ENCODE data around the gene AARS1.
"Not testable (repeated sequence)": the region's sequence is repeated elsewhere in the genome, so short reads cannot be mapped to it uniquely, and the experiment has no call there.

The AARS1 gene

GRCh38 chr16:70223216-70223615 lies 66.1 kb downstream of the AARS1 start:
- DNase-seq: not testable (repeated sequence)

- DNase-seq: not testable (repeated sequence)
Observed at GRCh38 chr16:70222574-70222973, 66.7 kb downstream of the AARS1 start.

- not testable (repeated sequence) for DNase-seq
Observed at GRCh38 chr16:70218586-70218985, 70.7 kb downstream of the AARS1 start.

GRCh38 chr16:70206382-70206781 lies 82.9 kb downstream of the AARS1 start:
- not testable (repeated sequence) for DNase-seq

GRCh38 chr16:70204668-70205405 lies 84.5 kb downstream of the AARS1 start:
- DNase-seq: not testable (repeated sequence)

GRCh38 chr16:70204010-70204409 lies 85.3 kb downstream of the AARS1 start:
- not testable (repeated sequence) for DNase-seq

- DNase-seq: not testable (repeated sequence)
Observed at GRCh38 chr16:70203508-70203907, 85.8 kb downstream of the AARS1 start.

Measured in bone marrow (tissue), 2 donors.